Measurements from ENCODE around the gene MUC4. TPM values are rescaled to one million over a fixed set of nuclear protein-coding genes. Genes with fewer than 3 reads are reported as not detected.
"Not testable (repeated sequence)": the region's sequence is repeated elsewhere in the genome, so short reads cannot be mapped to it uniquely, and the experiment has no call there.

Gene MUC4
- polyA plus RNA-seq, 4 donors: under 0.01 to 5.5 (median 2.1) TPM

DNA sequence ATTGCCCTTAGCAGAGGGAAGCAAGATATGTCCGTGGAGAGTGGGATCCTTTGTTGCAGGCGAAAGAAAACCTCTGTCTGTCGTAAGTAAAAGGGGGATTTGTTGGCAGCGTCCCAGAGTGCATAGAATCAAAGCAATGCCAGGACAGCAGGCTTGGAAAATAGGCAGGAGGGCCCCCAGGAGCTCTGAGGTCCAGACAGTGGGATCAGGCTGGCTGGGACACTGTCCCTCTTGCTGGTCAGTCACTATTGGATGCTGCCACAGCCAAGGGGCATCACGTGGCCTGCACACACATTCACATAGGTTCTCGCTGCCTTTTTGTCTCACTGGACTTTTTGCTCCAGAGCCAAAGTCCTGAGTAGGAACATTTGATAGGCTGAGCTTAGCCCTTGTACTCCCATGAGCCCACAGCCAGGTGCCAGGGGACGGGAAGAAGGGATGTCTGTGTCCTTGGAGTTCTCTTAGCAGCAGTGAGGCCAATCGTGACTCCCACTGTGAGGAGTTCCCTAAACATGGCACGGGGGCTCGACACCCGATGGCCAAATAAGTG, 80.3 kb downstream of the MUC4 start:
- WGBS, 3 donors: 90 to 92% (median 92%) methylated on average over 11 of the region's 11 CpGs
- H3K27ac ChIP-seq (ENCODE audit: low read depth in 1 of 3, low read length in 2 of 3): no peak overlapping the region
- H3K36me3 ChIP-seq (ENCODE audit: control insufficient read depth in 3 of 3, insufficient read depth in 2 of 3, low read depth in 1 of 3, low read length in 3 of 3): peaks cover 2 to 53% (median 10%) of the 10 kb centered on the region in 3 donors
- FAIRE-seq (no peak), DNase-seq (no peak)
- H3K27me3 ChIP-seq (ENCODE audit: control insufficient read depth in 3 of 3, insufficient read depth in 3 of 3, low read length in 3 of 3): no peaks in the 10 kb centered on the region
- H3K9me3 ChIP-seq (ENCODE audit: control insufficient read depth in 2 of 2, insufficient read depth in 1 of 2, low read depth in 1 of 2, low read length in 1 of 2): no peaks in the 10 kb centered on the region
- H3K4me1 ChIP-seq (ENCODE audit: control insufficient read depth in 3 of 3, insufficient read depth in 2 of 3, low read depth in 1 of 3, low read length in 2 of 3): peaks cover 0 to 26% (median 3%) of the 10 kb centered on the region in 3 donors
- no peak overlapping the region for H3K4me3 ChIP-seq (ENCODE audit: low read depth in 1 of 3, low read length in 3 of 3)

GRCh38 chr3:195729476-195730251, 82.1 kb downstream of the MUC4 start:
- H3K4me3 ChIP-seq (ENCODE audit: low read depth in 1 of 3, low read length in 3 of 3): no peak overlapping the region
- H3K4me1 ChIP-seq (ENCODE audit: control insufficient read depth in 3 of 3, insufficient read depth in 2 of 3, low read depth in 1 of 3, low read length in 2 of 3): peaks cover 0 to 26% (median 3%) of the 10 kb centered on the region in 3 donors
- H3K9me3 ChIP-seq (ENCODE audit: control insufficient read depth in 2 of 2, insufficient read depth in 1 of 2, low read depth in 1 of 2, low read length in 1 of 2): no peaks in the 10 kb centered on the region
- H3K36me3 ChIP-seq (ENCODE audit: control insufficient read depth in 3 of 3, insufficient read depth in 2 of 3, low read depth in 1 of 3, low read length in 3 of 3): peaks cover 0 to 53% (median 2%) of the 10 kb centered on the region in 3 donors
- WGBS, 3 donors: 81 to 84% (median 83%) methylated on average over 18 of the region's 18 CpGs
- DNase-seq: no peak
- no peak for FAIRE-seq
- no peaks in the 10 kb centered on the region for H3K27me3 ChIP-seq (ENCODE audit: control insufficient read depth in 3 of 3, insufficient read depth in 3 of 3, low read length in 3 of 3)
- H3K27ac ChIP-seq (ENCODE audit: low read depth in 1 of 3, low read length in 2 of 3): peak overlapping the region in 1 of 3 donors; percentile 60

- H3K27ac ChIP-seq (ENCODE audit: low read depth in 1 of 3, low read length in 2 of 3): peak overlapping the region in 1 of 3 donors; percentile 60
These were observed 82.9 kb downstream of the MUC4 start for GRCh38 chr3:195728789-195729188.

DNA sequence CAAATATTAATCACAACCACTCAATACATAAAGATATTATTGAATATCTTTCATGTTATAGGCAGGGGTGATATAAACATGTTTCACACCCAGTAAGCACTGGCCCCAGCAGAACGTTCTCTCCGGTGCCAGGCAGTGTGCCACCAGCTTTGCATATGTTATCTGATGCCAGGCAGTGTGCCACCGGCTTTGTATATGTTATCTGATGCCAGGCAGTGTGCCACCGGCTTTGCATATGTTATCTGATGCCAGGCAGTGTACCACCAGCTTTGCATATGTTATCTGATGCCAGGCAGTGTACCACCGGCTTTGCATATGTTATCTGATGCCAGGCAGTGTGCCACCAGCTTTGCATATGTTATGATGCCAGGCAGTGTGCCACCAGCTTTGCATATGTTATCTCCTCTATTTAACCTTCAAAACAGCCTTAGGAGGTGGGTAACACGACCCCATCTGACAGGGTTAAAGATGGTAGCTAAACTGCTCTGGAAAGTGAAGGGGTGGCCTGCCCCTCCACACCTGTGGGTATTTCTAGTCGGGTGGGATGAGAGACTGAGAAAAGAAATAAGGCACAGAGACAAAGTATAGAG, 84.0 kb downstream of the MUC4 start:
- no peaks in the 10 kb centered on the region for H3K27me3 ChIP-seq (ENCODE audit: control insufficient read depth in 3 of 3, insufficient read depth in 3 of 3, low read length in 3 of 3)
- FAIRE-seq (no peak), DNase-seq (no peak)
- H3K36me3 ChIP-seq (ENCODE audit: control insufficient read depth in 3 of 3, insufficient read depth in 2 of 3, low read depth in 1 of 3, low read length in 3 of 3): peaks cover 0 to 40% (median 0%) of the 10 kb centered on the region in 3 donors
- peak overlapping the region in 1 of 3 donors; percentile 8 for H3K27ac ChIP-seq (ENCODE audit: low read depth in 1 of 3, low read length in 2 of 3)
- peak overlapping the region in 1 of 3 donors; percentile 21 for H3K4me3 ChIP-seq (ENCODE audit: low read depth in 1 of 3, low read length in 3 of 3)
- WGBS, 3 donors: 10 to 38% (median 24%) methylated on average over 7 of the region's 7 CpGs
- H3K4me1 ChIP-seq (ENCODE audit: control insufficient read depth in 3 of 3, insufficient read depth in 2 of 3, low read depth in 1 of 3, low read length in 2 of 3): peaks cover 0 to 27% (median 3%) of the 10 kb centered on the region in 3 donors
- no peaks in the 10 kb centered on the region for H3K9me3 ChIP-seq (ENCODE audit: control insufficient read depth in 2 of 2, insufficient read depth in 1 of 2, low read depth in 1 of 2, low read length in 1 of 2)

More at GRCh38 chr3:195728789-195729188, 82.9 kb downstream of the MUC4 start:
- WGBS, 3 donors: 31 to 64% (median 54%) methylated on average over 3 to 4 of the region's 5 CpGs
- not testable (repeated sequence) for H3K4me3 ChIP-seq (ENCODE audit: low read depth in 1 of 3, low read length in 3 of 3); H3K9me3 ChIP-seq (ENCODE audit: control insufficient read depth in 2 of 2, insufficient read depth in 1 of 2, low read depth in 1 of 2, low read length in 1 of 2); FAIRE-seq; H3K27me3 ChIP-seq (ENCODE audit: control insufficient read depth in 3 of 3, insufficient read depth in 3 of 3, low read length in 3 of 3)
- DNase-seq: peak in 1 of 2 donors; percentile 75
- H3K36me3 ChIP-seq (ENCODE audit: control insufficient read depth in 3 of 3, insufficient read depth in 2 of 3, low read depth in 1 of 3, low read length in 3 of 3): peaks cover 0 to 49% (median 2%) of the 10 kb centered on the region in 3 donors
- peaks cover 0 to 26% (median 3%) of the 10 kb centered on the region in 3 donors for H3K4me1 ChIP-seq (ENCODE audit: control insufficient read depth in 3 of 3, insufficient read depth in 2 of 3, low read depth in 1 of 3, low read length in 2 of 3)

DNA sequence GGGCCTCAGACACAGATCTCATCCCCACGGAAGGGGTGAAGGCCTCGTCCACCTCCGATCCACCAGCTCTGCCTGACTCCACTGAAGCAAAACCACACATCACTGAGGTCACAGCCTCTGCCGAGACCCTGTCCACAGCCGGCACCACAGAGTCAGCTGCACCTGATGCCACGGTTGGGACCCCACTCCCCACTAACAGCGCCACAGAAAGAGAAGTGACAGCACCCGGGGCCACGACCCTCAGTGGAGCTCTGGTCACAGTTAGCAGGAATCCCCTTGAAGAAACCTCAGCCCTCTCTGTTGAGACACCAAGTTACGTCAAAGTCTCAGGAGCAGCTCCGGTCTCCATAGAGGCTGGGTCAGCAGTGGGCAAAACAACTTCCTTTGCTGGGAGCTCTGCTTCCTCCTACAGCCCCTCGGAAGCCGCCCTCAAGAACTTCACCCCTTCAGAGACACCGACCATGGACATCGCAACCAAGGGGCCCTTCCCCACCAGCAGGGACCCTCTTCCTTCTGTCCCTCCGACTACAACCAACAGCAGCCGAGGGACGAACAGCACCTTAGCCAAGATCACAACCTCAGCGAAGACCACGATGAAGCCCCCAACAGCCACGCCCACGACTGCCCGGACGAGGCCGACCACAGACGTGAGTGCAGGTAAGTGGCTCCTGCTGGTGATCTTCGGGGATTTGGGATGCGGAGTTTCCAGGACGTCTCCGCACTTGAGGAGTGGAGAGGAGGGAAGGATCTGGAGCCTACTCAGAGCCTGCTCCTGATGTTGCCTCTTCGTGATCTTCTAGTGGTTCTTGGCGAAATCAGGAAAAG, 85.6 kb downstream of the MUC4 start:
- not testable (repeated sequence) for DNase-seq; H3K4me3 ChIP-seq (ENCODE audit: low read depth in 1 of 3, low read length in 3 of 3); H3K27me3 ChIP-seq (ENCODE audit: control insufficient read depth in 3 of 3, insufficient read depth in 3 of 3, low read length in 3 of 3); FAIRE-seq; H3K9me3 ChIP-seq (ENCODE audit: control insufficient read depth in 2 of 2, insufficient read depth in 1 of 2, low read depth in 1 of 2, low read length in 1 of 2); H3K27ac ChIP-seq (ENCODE audit: low read depth in 1 of 3, low read length in 2 of 3)
- WGBS, 3 donors: 83 to 92% (median 91%) methylated on average over 29 to 32 of the region's 32 CpGs
- H3K4me1 ChIP-seq (ENCODE audit: control insufficient read depth in 3 of 3, insufficient read depth in 2 of 3, low read depth in 1 of 3, low read length in 2 of 3): peaks cover 0 to 37% (median 3%) of the 10 kb centered on the region in 3 donors
- peaks cover 0 to 28% (median 0%) of the 10 kb centered on the region in 3 donors for H3K36me3 ChIP-seq (ENCODE audit: control insufficient read depth in 3 of 3, insufficient read depth in 2 of 3, low read depth in 1 of 3, low read length in 3 of 3)

DNA sequence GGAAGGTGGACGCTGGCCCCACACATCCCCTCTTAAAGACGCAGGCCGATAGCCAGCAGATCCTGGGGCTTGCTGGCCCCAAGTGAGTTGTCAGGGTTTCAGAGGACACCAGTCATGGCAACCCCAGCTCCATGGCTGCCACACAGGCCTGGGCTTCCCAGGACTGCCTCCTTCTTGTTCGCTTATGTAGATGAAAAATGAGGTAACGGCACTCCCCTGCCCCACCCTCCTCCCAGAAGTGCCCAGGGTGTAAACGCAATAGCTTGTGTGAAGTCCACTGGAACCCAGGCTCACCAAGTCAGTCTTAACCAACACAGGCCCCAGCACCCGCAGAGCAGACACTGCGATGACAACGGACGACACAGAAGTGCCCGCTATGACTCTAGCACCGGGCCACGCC, 87.4 kb downstream of the MUC4 start:
- Histone ChIP-seq H3K4me1 (ENCODE audit: control insufficient read depth in 3 of 3, insufficient read depth in 2 of 3, low read depth in 1 of 3, low read length in 2 of 3) (peaks cover 0 to 42% (median 4%) of the 10 kb centered on the region in 3 donors), H3K36me3 (ENCODE audit: control insufficient read depth in 3 of 3, insufficient read depth in 2 of 3, low read depth in 1 of 3, low read length in 3 of 3) (peaks cover 0 to 11% (median 0%) of the 10 kb centered on the region in 3 donors)
- WGBS, 3 donors: no CpG with 5 or more reads among the region's 13 CpGs
- not testable (repeated sequence) for H3K4me3 ChIP-seq (ENCODE audit: low read depth in 1 of 3, low read length in 3 of 3); FAIRE-seq; H3K27me3 ChIP-seq (ENCODE audit: control insufficient read depth in 3 of 3, insufficient read depth in 3 of 3, low read length in 3 of 3); H3K27ac ChIP-seq (ENCODE audit: low read depth in 1 of 3, low read length in 2 of 3); DNase-seq; H3K9me3 ChIP-seq (ENCODE audit: control insufficient read depth in 2 of 2, insufficient read depth in 1 of 2, low read depth in 1 of 2, low read length in 1 of 2)

- H3K9me3 ChIP-seq (ENCODE audit: control insufficient read depth in 2 of 2, insufficient read depth in 1 of 2, low read depth in 1 of 2, low read length in 1 of 2); H3K27me3 ChIP-seq (ENCODE audit: control insufficient read depth in 3 of 3, insufficient read depth in 3 of 3, low read length in 3 of 3); FAIRE-seq; H3K36me3 ChIP-seq (ENCODE audit: control insufficient read depth in 3 of 3, insufficient read depth in 2 of 3, low read depth in 1 of 3, low read length in 3 of 3): not testable (repeated sequence)
- H3K27ac ChIP-seq (ENCODE audit: low read depth in 1 of 3, low read length in 2 of 3): peak overlapping the region in 2 of 3 donors; percentile 54 to 62
- H3K4me1 ChIP-seq (ENCODE audit: control insufficient read depth in 3 of 3, insufficient read depth in 2 of 3, low read depth in 1 of 3, low read length in 2 of 3): peaks cover 0 to 34% (median 6%) of the 10 kb centered on the region in 3 donors
- DNase-seq: peak in 1 of 2 donors; percentile 36
- peak overlapping the region in 1 of 3 donors; percentile 52 for H3K4me3 ChIP-seq (ENCODE audit: low read depth in 1 of 3, low read length in 3 of 3)
- 65 to 76% (median 71%) methylated on average over 6 to 7 of the region's 9 CpGs for WGBS, 3 donors
These were observed 88.8 kb downstream of the MUC4 start for GRCh38 chr3:195722996-195723345.

All from small intestine (tissue), 7 donors.